Suprapubic skin (tissue), 4 donors: ENCODE results near the gene PCNX2.

Experiments used
- CTCF ChIP-seq, 2 donors: fragments of 200-600 bp in 1 of 2; fragments of 450-650 bp in 1 of 2; sonication (generic) in 1 of 2; IDR thresholded peaks; one replicate each; pipeline ENCODE4 v1.5.1; 2016 to 2019; ENCODE audit warnings: antibody characterized with exemption in 2 of 2, mild to moderate bottlenecking in 1 of 2, moderate library complexity in 1 of 2
- EP300 ChIP-seq: sonication (generic); formaldehyde crosslinking; IDR thresholded peaks from one replicate; pipeline ENCODE4 v1.6.1; 2017; ENCODE audit warnings: antibody characterized with exemption
- POLR2A ChIP-seq, 2 donors: fragments of 450-650 bp; IDR thresholded peaks; one replicate each; pipeline ENCODE4 v1.6.1; 2017; ENCODE audit warnings: antibody characterized with exemption in 2 of 2, mild to moderate bottlenecking in 2 of 2, moderate library complexity in 2 of 2
- POLR2AphosphoS5 ChIP-seq, 3 donors: sonication (generic); formaldehyde crosslinking; IDR thresholded peaks; one replicate each; pipeline ENCODE4 v1.6.1; 2017; ENCODE audit warnings: antibody characterized with exemption in 3 of 3

GRCh38 chr1:233005156-233005555 is 290.4 kb downstream of the PCNX2 start:
- TF ChIP-seq CTCF (IDR thresholded peaks at IDR 0.05) (no peak), POLR2AphosphoS5 (IDR thresholded peaks at IDR 0.05) (no peak), POLR2A (IDR thresholded peaks at IDR 0.05) (no peak), EP300 (no peak)
